GM19043 (cell line): ENCODE measurements around the gene SPHK2.

Source experiments
- ATAC-seq: cut with Tn5 transposase; IDR thresholded peaks from one replicate; pipeline ENCODE4 v1.9.1; 2021; ENCODE audit warnings: low read depth; ENCODE audit not compliant: unreplicated experiment

The SPHK2 gene

GRCh38 chr19:48603001-48603400 lies 16.3 kb upstream of the SPHK2 start:
- no peak for ATAC-seq

GRCh38 chr19:48603449-48603848 lies 15.9 kb upstream of the SPHK2 start:
- ATAC-seq, result no peak

- ATAC-seq, result no peak
These were observed 15.5 kb upstream of the SPHK2 start for GRCh38 chr19:48603850-48604249.

GRCh38 chr19:48606463-48607358 lies 12.6 kb upstream of the SPHK2 start, which contains the start of gene SPACA4:
Gene SPACA4 (plus strand): TSS chr19:48606742. CDS start chr19:48606979, 237 bp downstream.
- ATAC-seq, result no peak

- ATAC-seq, result no peak
These were observed 11.9 kb upstream of the SPHK2 start for GRCh38 chr19:48607359-48607755.

GRCh38 chr19:48608798-48609263 lies 10.5 kb upstream of the SPHK2 start:
- no peak for ATAC-seq

- ATAC-seq, result no peak
These were observed 9.7 kb upstream of the SPHK2 start for GRCh38 chr19:48609571-48610108.

GRCh38 chr19:48611872-48612271 lies 7.4 kb upstream of the SPHK2 start:
- no peak for ATAC-seq

- ATAC-seq, result no peak
These were observed 6.1 kb upstream of the SPHK2 start for GRCh38 chr19:48613024-48613851.

- ATAC-seq, result no peak
These were observed 5.4 kb upstream of the SPHK2 start for GRCh38 chr19:48613852-48614435.

GRCh38 chr19:48614436-48615230 lies 4.7 kb upstream of the SPHK2 start, which contains the start of gene FAM83E:
Gene FAM83E (minus strand): TSS chr19:48615076. CDS start chr19:48613372, 1,704 bp downstream.
- no peak for ATAC-seq

GRCh38 chr19:48615231-48616040 lies 3.9 kb upstream of the SPHK2 start:
- no peak for ATAC-seq

GRCh38 chr19:48616041-48616436 lies 3.3 kb upstream of the SPHK2 start:
- ATAC-seq, result no peak

- ATAC-seq, result no peak
These were observed 2.7 kb upstream of the SPHK2 start for GRCh38 chr19:48616491-48617056.

- no peak for ATAC-seq
These were observed 2.0 kb upstream of the SPHK2 start for GRCh38 chr19:48617146-48617937.

GRCh38 chr19:48618278-48618915 lies 909 bp upstream of the SPHK2 start:
- no peak for ATAC-seq
